Stimulated activated CD8-positive, alpha-beta memory T cell treated with anti-CD3 and anti-CD28 coated beads, Interleukin-4, amount 100 ng/mL, for 4 hours (primary cell): Measurements from ENCODE around the gene OASL.

ENCODE experiments used
- DNase-seq, 2 donors: peaks; one replicate each; pipeline ENCODE4 v3.0.0-alpha.2; 2020; ENCODE audit warnings: low read depth in 2 of 2, low spot score in 1 of 2

Gene OASL

GRCh38 chr12:120992989-120993388 is 46.1 kb downstream of the OASL start:
- DNase-seq = no peak

GRCh38 chr12:120991965-120992364 is 47.1 kb downstream of the OASL start:
- no peak for DNase-seq

GRCh38 chr12:120990487-120991055 is 48.5 kb downstream of the OASL start:
- DNase-seq = no peak

DNA sequence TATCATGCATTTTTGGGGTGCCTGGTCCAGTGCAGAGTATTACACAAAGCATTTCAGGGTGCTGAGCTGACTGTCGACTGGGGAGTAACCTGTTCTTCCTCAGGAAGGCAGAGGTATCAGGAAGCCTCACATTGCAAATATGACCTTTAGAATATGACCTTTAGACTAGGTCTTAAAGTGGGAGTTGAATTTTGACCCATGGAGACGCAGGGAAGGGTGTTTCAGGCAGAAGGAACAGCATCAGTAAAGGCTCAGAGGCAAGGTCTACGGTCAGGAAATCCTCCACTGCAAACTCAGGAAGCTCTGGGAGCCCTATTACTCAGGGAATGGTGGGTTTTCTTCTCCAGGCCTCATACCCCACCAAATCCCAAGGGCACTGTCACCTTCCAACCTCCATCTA is 49.4 kb downstream of the OASL start:
- no peak for DNase-seq

GRCh38 chr12:120988658-120989057 is 50.4 kb downstream of the OASL start:
- DNase-seq = no peak

DNA sequence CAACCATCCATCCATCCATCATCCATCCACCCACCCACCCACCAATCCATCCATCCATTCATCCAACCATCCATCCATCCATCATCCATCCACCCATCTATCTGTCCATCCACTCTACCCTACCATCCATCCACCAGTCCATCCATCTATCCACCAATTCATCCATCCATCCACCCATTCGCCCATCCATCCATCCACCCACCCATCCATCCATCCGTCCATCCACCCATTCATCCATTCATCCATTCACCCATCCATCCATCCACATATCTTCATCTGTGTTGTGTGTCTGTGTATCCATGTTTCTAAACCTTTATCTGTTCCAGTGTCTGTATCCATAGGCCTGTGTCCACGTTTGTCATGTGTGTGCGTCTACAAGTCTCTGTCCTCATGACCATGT is 50.8 kb downstream of the OASL start:
- no peak for DNase-seq

DNA sequence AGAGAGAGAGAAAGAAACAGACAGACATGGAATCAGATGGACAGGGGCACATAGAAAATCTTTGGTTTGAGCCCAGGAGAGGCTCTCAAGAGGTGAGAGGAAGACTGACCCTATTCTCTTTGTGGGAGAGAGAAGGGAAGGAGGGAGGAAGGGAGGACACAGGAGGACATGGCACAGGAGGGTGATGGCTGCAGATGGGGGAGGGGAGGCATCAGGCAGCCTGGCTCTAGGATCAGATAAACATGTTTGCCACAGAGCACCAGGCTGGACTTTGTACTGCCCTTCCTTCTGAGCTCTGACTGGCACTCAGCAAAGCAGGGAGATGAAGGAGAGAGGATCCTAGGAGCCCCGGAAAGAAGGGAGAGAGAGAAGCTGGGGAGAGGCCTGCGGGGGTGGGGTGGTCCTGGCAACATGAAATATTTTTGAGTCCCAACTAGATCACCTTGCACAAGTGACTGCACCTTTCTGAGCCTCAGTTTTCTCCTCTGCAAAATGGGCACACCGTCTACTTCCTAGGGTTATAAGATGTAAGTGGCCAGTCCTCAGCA is 54.6 kb downstream of the OASL start:
- no peak for DNase-seq

- no peak for DNase-seq
Measured at GRCh38 chr12:120983759-120984158, 55.3 kb downstream of the OASL start.

- DNase-seq = no peak
Measured at GRCh38 chr12:120982659-120983058, 56.4 kb downstream of the OASL start.

- no peak for DNase-seq
Measured at GRCh38 chr12:120981407-120981941, 57.6 kb downstream of the OASL start.

GRCh38 chr12:120980800-120981368 is 58.2 kb downstream of the OASL start:
- DNase-seq = no peak

DNA sequence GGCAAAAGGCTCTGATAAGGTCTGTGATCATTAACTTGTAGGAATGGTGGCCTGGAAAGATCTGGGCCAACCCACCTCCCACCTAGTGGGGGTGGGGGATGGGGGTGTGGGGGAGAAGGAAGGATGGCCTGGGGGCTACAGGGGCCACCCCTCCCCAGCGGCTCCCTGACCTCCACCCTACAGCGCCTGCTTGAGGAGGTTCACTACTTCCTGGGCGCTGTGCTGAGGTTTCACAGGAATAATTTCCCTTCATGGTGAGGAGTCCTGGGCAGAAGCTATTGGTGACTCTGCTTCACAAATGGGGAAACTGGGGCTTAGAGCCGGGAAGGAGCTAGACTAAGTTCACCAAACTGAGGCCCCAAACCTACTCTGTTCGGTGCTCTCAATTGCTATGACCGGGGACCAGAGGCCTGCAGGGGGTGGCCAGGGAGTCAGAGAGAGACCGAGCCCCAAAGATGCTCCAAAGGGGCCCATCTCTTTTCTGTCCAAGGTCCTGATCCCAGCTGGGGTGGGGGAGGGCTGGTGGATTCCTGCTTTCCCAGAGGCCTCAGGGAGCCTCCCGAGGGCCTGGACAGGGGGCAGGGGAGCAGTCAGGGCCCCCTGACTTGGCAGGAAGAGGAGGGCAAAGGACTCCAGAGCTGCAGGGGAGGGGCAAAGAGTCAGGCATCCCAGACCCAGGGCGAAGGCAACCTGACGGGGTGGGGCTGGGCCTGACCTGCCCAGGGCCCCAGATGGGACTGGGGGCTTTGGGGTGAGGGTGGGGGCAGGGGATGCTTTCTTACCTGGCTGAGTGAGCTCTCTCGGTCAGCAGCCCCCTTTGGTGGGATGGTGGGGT is 59.0 kb downstream of the OASL start:
- no peak for DNase-seq

DNA sequence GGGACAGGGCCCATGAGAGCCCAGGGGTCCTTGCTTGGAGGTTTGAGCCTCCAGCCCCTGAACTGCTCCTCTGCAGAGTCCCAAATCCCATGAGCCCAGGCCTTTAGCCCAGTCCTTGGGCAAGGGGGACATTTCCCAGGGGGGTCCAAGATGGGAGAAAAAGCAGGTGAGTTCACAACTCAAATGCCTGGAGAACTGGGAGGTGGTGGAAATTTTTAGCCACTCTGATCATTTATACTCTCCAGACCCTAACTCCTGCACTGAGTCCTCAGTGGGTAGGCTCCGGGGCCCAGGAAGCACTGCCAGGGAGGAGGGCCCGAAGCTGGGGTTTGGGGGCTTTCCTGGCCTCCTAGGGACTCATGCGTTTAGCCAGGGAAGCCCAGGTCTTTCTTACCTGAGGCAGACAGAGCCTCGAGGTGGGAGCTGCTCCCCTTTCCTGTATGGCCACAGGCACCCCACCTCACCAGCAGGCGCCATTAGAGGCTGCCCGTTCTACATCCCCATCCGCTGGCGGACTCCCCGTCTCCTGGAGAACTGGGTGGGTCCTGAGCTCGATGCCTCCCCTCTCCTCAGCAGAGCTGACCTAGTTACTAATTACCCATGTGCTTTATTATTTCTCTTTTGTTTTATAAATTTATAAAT is 59.7 kb downstream of the OASL start:
- DNase-seq = no peak

DNA sequence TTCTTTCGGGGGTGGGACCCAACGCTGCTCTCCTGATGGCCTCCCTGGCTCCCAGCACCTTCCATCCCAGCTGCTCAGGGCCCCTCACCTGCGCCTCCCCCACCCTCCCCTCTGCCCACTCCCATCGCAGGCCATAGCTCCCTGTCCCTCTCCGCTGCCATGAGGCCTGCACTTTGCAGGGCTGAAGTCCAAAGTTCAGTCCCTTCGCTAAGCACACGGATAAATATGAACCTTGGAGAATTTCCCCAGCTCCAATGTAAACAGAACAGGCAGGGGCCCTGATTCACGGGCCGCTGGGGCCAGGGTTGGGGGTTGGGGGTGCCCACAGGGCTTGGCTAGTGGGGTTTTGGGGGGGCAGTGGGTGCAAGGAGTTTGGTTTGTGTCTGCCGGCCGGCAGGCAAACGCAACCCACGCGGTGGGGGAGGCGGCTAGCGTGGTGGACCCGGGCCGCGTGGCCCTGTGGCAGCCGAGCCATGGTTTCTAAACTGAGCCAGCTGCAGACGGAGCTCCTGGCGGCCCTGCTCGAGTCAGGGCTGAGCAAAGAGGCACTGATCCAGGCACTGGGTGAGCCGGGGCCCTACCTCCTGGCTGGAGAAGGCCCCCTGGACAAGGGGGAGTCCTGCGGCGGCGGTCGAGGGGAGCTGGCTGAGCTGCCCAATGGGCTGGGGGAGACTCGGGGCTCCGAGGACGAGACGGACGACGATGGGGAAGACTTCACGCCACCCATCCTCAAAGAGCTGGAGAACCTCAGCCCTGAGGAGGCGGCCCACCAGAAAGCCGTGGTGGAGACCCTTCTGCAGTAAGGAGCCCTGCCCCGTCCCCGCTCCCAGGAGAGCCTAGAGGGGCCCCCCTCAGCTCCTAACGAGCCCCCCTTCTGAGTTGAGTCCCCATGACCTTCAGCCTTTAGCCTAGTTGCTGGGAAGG is 60.5 kb downstream of the OASL start, which contains the start of gene HNF1A:
Gene HNF1A (plus strand): TSS at position 248 of the 924 bp plus-strand sequence. CDS start 226 bp downstream, at position 474.
- DNase-seq = no peak

DNA sequence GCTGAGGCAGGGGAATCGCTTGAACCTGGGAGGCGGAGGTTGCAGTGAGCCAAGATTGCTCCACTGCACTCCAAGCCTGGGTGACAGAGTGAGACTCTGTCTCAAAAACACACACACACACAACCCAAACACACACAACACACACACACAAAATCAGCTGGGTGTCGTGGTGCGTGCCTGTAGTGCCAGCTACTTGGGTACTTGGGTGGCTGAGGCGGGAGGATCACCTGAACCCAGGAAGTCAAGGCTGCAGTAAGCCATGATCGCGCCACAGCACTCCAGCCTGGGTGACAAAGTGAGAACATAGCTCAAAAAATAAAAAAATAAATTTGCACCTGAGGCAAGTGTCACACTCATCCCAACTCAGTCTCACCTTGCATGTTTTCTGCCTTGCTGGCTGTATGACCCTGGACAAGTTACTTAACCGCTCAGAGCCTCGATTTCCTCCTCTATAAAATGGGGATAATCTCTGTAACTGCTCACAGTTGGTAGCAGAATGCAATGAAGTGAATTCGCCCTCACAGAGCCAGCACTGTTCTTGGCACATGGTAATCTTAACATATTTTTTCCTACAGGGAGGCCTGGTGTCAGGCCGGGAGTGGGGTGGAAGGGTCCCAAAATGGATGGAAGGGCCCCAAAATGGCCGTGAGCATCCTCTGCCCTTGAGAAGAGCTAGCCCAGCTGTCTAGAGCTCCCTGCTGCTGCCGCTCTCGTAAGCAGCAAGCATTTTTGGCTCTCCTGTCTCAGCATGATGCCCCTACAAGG is 61.3 kb downstream of the OASL start:
- DNase-seq = no peak

DNA sequence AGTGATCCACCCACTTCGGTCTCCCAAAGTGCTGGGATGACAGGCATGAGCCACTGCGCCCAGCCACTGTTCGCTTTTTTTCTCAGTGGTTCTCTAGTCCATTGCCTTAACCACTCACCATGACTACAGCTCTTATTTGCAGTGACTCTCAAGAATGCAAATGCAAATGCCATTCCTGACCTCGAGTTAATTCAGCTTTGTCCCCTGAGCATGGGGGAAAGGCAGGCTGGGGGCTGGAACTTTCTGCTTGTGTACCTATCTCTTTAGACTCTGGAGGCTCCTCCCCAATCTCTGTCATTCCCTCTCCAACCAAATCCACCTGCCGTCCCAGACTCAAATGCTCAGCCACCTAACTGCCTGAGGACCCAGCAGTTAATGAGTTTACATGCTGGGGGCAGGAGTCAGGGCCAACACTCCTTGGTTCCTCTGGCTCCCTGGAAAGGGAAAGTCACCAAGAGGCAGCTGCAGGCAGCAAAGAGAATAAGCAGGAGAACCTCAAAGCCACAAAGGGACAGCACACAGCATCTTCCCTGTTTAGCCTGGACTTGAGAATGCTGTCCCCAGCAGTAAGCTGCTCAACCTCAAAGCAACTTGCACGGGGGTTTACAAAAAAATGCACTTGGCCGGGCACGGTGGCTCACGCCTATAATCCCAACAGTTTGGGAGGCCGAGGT is 66.0 kb downstream of the OASL start:
- no peak for DNase-seq

DNA sequence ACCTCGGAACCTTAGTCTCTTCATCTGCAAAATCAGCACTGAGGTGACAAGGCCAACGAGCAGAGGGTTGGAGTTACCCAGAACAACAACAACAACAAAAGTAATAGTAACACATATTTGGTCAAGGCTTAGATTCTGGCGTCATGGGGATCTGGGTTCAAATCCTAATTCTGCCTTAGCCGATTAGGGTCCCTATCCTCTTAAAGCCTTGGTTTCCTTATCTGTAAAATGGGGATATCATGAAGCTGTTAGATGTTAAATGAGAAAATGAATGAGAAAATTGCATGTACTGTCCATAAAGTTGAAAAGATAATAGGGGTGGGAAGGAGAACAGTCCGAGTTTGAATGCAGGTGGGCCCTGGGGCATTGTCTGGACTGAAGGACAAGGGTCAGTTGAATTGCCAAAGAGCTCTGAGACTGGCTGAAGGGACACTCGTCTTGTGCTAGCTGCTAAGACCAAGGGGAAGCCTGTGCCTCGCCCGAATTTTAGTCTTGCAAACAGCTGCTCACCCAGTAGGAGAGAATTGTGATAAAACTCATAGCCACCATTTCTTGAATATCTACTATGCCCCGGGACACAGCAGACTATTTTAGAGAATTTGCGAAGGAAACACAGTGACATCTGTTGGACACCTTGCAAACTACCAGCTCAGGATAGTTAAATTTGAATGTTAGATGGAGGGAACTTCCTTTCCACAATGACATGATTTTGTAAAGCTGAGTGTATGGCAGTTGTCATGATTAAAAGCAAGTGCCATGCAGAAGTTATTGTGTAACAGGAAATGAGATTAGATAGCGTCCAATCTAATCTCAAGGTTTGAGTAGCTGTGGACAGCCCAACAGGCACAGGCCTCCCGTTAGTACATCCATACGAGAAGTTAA is 67.5 kb downstream of the OASL start:
- DNase-seq = no peak

- DNase-seq = no peak
Measured at GRCh38 chr12:120970310-120970709, 68.7 kb downstream of the OASL start.
